Measurements from ENCODE around the gene INPP4B. TPM values are rescaled to one million over a fixed set of nuclear protein-coding genes. Genes with fewer than 3 reads are reported as not detected.

Gene INPP4B
- total and polyA plus RNA-seq, 2 donors (not counting 1 experiment from before 2014, with no cell fraction given) = 0.03 TPM; not detected in 1

DNA sequence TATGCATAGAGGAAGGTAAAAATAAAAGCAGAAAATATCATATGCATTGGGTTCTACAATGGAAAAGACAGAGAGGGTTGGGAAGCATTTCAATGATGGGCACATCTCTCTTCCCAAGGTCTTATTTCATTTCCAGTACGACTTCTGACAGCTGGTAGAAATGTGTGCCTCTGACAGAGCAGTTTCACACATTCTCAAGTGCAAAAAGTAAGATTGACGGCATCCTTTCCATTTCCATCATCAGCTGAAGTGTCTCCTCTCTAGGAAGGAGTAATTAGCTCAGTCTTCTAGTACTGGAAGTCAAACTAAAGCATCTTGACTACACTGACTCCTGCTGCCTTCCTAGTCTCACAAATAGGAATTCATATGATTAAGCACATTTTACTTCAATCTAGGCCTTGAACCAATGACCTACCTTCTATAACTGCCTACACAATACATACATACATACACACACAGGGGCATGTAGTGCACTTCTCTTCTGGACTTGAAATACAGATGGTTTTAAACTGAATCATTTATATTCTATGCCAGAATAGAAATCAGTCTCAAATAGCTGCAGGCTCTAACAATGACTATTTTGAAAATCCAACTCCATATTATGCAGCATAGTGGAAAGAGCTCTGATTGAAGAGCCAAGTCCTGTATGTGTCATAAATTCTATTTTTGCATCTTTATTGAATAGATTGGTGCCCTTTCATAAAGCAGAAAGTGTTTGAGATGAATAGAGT is 473.4 kb downstream of the INPP4B start:
- Mint-ChIP-seq H3K4me1 (no peaks in the 10 kb centered on the region), H3K27me3 (no peaks in the 10 kb centered on the region), H3K9me3 (ENCODE audit: insufficient read depth) (no peaks in the 10 kb centered on the region), H3K4me3 (no peak overlapping the region), H3K27ac (no peak overlapping the region)
- CTCF ChIA-PET = interaction anchor here (0.9 kb wide), 1 partner anchor 11 kb away, joined by 3 read pairs; no protein-coding TSS in a partner anchor
- no peaks in the 10 kb centered on the region for H3K27me3 ChIP-seq (replicated peaks in 1 of 4; ENCODE audit: control extremely low read depth in 1 of 4, control insufficient read depth in 3 of 4, insufficient read depth in 4 of 4, low read length in 3 of 4)
- no peaks in the 10 kb centered on the region for H3K79me2 ChIP-seq (ENCODE audit: control insufficient read depth, insufficient read depth, low read length)
- H3K36me3 ChIP-seq (replicated peaks in 1 of 2; ENCODE audit: control extremely low read depth in 1 of 2, control insufficient read depth in 1 of 2, extremely low read depth in 1 of 2, insufficient read depth in 2 of 2, low read length in 1 of 2) = no peaks in the 10 kb centered on the region
- WGBS (ENCODE audit: insufficient coverage) = no CpG with 5 or more reads among the region's 2 CpGs
- intact Hi-C loops (cut with micrococcal nuclease) = no loop called here
- H4K20me1 ChIP-seq (ENCODE audit: control insufficient read depth, insufficient read depth, low read length, poor library complexity, severe bottlenecking) = no peaks in the 10 kb centered on the region
- H3K4me1 ChIP-seq (ENCODE audit: control insufficient read depth in 2 of 2, insufficient read depth in 2 of 2, low read length in 2 of 2) = no peaks in the 10 kb centered on the region
- no peaks in the 10 kb centered on the region for H3K9me3 ChIP-seq (ENCODE audit: control extremely low read depth in 1 of 3, control insufficient read depth in 2 of 3, insufficient read depth in 1 of 3, low read length in 2 of 3)
- DNase-seq (no peak), ATAC-seq (ENCODE audit: low read depth) (no peak)
- no peak overlapping the region for H3K4me2 ChIP-seq (replicated peaks; ENCODE audit: low read depth, low read length, poor library complexity, severe bottlenecking)
- POLR2A ChIA-PET = no interaction called here
- H3K4me3 ChIP-seq (ENCODE audit: control extremely low read depth in 1 of 5, extremely low read depth in 1 of 5, insufficient read depth in 1 of 5, low read depth in 2 of 5, low read length in 4 of 5) = no peak overlapping the region
- TF ChIP-seq CTCF (IDR thresholded peaks at IDR 0.05) (no peak), EZH2 (IDR thresholded peaks at IDR 0.05; ENCODE audit: borderline replicate concordance, insufficient read depth, low read depth, low read length, poor library complexity, severe bottlenecking) (no peak)
- no peak overlapping the region for H2AFZ ChIP-seq (ENCODE audit: insufficient read depth, low read depth, low read length, poor library complexity, severe bottlenecking)
- no peak overlapping the region for H3K9ac ChIP-seq (ENCODE audit: low read length)
- H3K27ac ChIP-seq (ENCODE audit: low read length in 2 of 2) = no peak overlapping the region

- H3K27me3 ChIP-seq (replicated peaks in 1 of 4; ENCODE audit: control extremely low read depth in 1 of 4, control insufficient read depth in 3 of 4, insufficient read depth in 4 of 4, low read length in 3 of 4) = no peaks in the 10 kb centered on the region
- no peaks in the 10 kb centered on the region for H3K4me1 Mint-ChIP-seq
- no peak overlapping the region for H2AFZ ChIP-seq (ENCODE audit: insufficient read depth, low read depth, low read length, poor library complexity, severe bottlenecking)
- H3K27ac Mint-ChIP-seq = no peak overlapping the region
- H3K79me2 ChIP-seq (ENCODE audit: control insufficient read depth, insufficient read depth, low read length) = no peaks in the 10 kb centered on the region
- no peak overlapping the region for H3K27ac ChIP-seq (ENCODE audit: low read length in 2 of 2)
- intact Hi-C loops (cut with micrococcal nuclease) = no loop called here
- no peak overlapping the region for H3K4me2 ChIP-seq (replicated peaks; ENCODE audit: low read depth, low read length, poor library complexity, severe bottlenecking)
- no peak for ATAC-seq (ENCODE audit: low read depth)
- H3K27me3 Mint-ChIP-seq = no peaks in the 10 kb centered on the region
- DNase-seq = no peak
- no CpG with 5 or more reads among the region's 3 CpGs for WGBS (ENCODE audit: insufficient coverage)
- no peaks in the 10 kb centered on the region for H4K20me1 ChIP-seq (ENCODE audit: control insufficient read depth, insufficient read depth, low read length, poor library complexity, severe bottlenecking)
- H3K9ac ChIP-seq (ENCODE audit: low read length) = no peak overlapping the region
- H3K4me3 Mint-ChIP-seq = no peak overlapping the region
- CTCF ChIA-PET = no interaction called here
- no peak for TF ChIP-seq CTCF (IDR thresholded peaks at IDR 0.05)
- no peak for TF ChIP-seq EZH2 (IDR thresholded peaks at IDR 0.05; ENCODE audit: borderline replicate concordance, insufficient read depth, low read depth, low read length, poor library complexity, severe bottlenecking)
- H3K9me3 ChIP-seq (ENCODE audit: control extremely low read depth in 1 of 3, control insufficient read depth in 2 of 3, insufficient read depth in 1 of 3, low read length in 2 of 3) = no peaks in the 10 kb centered on the region
- no peaks in the 10 kb centered on the region for H3K9me3 Mint-ChIP-seq (ENCODE audit: insufficient read depth)
- no peaks in the 10 kb centered on the region for H3K4me1 ChIP-seq (ENCODE audit: control insufficient read depth in 2 of 2, insufficient read depth in 2 of 2, low read length in 2 of 2)
- H3K4me3 ChIP-seq (ENCODE audit: control extremely low read depth in 1 of 5, extremely low read depth in 1 of 5, insufficient read depth in 1 of 5, low read depth in 2 of 5, low read length in 4 of 5) = no peak overlapping the region
- POLR2A ChIA-PET = no interaction called here
- no peaks in the 10 kb centered on the region for H3K36me3 ChIP-seq (replicated peaks in 1 of 2; ENCODE audit: control extremely low read depth in 1 of 2, control insufficient read depth in 1 of 2, extremely low read depth in 1 of 2, insufficient read depth in 2 of 2, low read length in 1 of 2)
Observed at GRCh38 chr4:142369141-142369540, 477.0 kb downstream of the INPP4B start.

All from B cell (primary cell).